Measurements from ENCODE around the gene UBE2J2.
"Not testable (repeated sequence)": the region's sequence is repeated elsewhere in the genome, so short reads cannot be mapped to it uniquely, and the experiment has no call there.

Gene UBE2J2

GRCh38 chr1:1273512-1274298 lies at the start of gene UBE2J2:
Gene UBE2J2, minus strand, starts transcription at chr1:1273854. Its CDS starts 5,862 bp downstream, at chr1:1267992.
- DNase-seq: peak; percentile 96

- no peak for DNase-seq
These were observed 49.3 kb upstream of the UBE2J2 start for GRCh38 chr1:1322952-1323351.

DNA sequence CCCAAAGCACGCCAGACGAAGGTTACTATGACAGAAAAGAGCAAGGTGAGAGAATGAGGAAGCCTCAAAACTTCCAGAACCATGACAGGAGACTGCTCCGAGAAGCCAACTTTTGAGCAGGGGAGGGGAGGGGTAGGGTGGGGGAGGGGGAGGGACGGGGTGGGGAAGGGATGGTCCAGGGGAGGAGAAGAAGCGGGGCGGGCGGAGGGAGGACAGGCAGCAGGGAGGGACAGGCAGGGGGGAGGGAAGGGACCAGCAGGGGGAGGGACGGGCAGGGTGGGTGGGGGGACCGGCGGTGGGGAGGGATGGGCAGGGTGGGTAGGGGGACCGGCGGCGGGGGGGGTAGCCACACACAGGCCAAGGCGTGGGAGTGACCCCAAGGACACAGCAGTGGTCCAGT lies 48.8 kb upstream of the UBE2J2 start:
- DNase-seq: no peak

DNA sequence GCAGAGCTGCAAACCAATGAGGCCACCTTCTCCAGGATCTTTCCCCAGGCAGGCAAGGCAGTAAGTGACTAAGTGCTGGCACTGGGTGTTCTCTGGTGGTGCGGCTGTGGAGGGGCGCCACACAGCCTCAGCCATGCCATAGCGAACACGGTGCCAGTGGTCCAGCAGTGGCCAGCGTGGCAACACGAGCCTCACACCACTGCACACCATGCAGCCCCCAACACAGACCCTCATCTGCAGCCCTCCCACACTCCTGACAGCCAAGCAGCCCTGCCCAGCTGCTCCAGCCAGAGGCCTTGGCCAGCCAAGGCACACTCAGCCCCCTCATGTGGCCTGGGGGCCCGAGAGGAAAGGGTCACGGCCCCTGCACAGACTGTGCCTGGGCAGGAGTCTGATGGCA lies 47.8 kb upstream of the UBE2J2 start:
- no peak for DNase-seq

DNA sequence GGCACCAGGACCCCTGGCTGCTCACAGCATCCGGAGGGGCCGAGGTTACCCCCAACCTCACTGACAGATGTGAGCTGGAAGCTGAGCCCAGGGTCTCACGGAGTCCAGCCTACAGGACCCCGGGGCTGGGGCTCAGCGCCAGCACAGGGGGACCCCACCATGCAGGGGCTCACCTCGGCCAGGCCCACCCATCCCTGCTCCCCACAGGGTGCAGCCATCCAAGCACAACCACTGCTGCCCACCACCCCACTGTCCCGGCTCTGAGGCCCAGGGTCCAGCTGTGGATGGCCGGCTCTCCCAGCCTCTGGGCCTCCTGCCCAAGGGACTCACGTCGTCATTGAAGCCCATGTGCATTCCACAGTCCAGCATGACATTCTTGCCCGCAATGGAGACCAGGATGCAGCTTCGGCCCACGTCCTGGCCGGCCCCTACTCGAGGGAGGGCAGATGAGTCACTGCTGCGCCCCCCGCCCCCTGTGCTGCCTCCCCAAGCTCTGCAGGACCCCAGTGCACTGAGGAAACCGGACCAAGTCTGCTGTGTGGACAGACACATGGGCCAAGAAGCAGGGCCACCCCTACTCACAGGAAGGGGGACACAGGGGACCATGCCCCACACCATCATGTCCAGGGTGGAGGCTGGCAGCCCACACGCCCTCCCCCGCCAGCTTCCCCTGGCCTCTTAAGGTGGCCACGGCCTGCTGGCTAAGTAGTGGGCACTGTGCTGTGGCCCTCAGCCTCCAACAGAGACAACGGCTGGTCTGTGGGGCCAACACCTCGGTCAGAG lies 47.2 kb upstream of the UBE2J2 start:
- DNase-seq: no peak

GRCh38 chr1:1319646-1319941 lies 45.9 kb upstream of the UBE2J2 start:
- DNase-seq: no peak

DNA sequence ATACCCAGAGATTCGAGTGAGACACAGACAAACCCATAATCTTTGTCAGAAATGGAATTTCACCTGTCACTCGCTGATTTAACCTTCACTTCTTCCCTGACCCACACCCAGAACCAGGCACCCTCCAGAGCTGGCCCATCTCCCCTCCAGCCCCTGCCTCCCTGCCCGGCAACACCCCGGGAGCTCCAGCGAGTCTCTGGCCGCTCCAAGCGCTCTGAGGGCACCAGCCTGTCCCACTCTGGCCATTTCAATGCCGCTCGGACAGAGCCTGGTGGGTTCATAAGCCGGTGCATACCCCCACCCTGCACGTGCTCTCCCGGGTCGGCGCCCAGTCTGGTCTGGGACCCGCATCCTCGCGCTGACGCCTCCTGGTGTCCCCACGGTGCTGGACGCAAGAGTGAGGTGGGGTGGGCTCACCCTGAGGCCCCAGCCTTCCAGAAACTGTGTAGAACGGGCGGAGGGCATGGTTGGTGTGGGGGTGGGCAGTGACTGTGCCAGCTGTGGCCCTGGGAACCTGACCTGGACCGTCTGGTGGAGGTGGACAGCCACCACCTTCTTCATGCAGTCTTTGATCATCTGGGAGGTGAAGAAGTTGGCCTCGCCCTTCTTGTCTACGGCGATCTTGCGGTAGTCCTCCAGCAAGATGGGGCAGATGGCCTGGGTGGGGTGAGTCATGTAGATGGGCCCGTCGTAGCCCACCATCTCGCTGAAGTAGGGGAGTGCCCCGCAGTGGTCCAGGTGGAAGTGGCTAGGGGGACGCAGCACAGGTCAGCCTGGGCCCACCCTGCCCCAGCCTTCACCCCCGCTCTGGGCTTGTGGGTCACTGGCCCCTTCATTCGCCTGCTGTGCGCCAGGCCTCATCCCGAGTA lies 45.4 kb upstream of the UBE2J2 start:
- no peak for DNase-seq

DNA sequence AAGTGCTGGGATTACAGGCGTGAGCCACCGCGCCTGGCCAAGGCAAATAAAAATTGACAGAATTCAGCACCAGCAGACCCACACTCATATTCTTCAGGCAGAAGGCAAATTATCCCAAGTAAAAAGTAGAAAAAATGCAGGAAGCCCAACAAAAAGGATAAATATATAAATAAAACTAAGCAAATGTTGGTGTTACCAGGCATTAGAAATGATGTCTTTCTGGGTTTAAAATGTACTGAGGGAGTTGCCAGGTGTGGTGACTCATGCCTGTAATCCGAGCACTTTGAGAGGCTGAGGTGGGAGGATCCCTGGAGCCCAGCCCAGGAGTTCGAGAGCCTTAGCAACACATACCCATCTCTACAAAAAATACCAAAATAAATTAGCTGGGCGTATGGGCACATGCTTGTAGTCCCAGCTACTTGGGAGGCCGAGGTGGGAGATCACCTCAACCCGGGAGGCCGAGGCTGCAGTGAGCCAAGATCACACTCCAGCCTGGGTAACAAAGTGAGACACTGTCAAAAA lies 44.5 kb upstream of the UBE2J2 start:
- DNase-seq: peak; percentile 42

DNA sequence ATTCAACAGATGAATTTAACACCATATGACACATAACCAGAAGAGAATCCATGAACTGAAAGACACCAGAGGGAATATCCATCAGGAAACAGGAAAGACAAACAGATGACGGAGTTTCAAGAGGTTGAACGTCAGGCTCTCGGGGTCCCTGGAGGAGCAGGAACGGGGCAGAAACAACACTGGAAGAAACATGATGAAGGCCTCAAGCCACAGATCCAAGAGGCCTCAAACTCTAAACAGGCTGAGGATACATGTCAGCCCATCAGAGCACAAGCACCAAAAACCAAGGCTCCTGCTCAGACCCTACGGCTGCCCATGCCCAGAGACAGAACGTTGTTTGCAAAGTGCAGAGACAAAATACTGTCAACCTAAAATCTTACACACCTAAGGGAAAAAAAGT lies 43.8 kb upstream of the UBE2J2 start:
- DNase-seq: no peak

GRCh38 chr1:1316199-1316598 lies 42.5 kb upstream of the UBE2J2 start:
- DNase-seq: not testable (repeated sequence)

DNA sequence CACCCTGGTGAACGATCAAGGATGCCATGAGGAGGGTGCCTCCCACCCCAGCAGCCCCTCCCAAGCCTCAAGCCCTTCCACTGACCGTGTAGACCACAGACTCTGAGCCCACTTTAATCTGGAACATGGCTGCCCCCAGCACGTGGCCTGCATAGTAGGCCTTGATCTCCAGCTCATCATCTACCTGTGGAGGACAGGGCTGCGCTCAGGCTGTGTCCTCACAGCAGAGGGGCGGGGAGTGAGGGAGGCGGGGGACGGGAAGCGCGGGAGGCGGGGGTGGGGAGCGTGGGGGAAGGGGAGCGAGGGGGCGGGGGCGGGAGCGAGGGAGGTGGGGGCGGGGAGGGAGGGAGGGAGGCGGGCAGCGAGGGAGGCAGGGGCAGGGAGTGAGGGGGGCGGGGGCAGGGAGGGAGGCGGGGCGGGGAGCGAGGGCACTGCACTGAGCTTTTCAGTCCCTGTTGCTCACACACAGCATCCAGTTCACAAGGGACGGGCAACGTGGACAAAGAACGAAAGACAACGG lies 41.8 kb upstream of the UBE2J2 start:
- no peak for DNase-seq

DNA sequence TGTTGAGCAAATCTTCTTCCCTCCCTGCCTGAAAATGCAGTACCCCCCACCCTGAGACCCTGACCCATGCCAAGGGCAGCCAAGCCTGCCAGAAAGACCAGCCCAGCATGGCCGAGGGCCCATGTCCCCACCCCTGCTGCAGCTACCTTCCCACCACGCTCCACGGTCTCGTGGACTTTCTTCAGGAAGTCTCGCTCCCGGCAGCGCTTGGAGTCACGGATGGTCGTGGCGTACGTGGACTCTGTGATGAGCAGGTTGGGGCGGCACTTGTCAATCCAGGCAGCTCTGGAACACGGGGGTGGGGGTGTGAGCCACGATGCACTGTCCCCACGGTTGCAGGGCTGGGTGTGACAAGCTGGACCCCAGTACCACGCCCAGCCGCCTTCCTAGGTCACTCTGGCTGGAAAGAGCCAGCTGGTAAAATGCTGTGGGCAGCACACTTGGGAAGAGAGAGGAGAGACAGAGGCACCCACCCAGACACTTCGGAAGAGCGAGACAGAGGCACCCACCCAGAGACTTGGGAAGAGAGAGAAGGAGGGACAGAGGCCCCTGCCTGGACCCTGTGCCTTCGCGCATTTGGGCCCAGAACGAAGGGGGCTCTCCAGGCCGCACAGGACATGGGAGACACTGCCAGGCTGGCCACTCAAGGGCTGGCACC lies 41.2 kb upstream of the UBE2J2 start:
- DNase-seq: no peak

GRCh38 chr1:1314237-1314586 lies 40.6 kb upstream of the UBE2J2 start:
- DNase-seq: no peak

- DNase-seq: no peak
These were observed 40.0 kb upstream of the UBE2J2 start for GRCh38 chr1:1313500-1314236.

DNA sequence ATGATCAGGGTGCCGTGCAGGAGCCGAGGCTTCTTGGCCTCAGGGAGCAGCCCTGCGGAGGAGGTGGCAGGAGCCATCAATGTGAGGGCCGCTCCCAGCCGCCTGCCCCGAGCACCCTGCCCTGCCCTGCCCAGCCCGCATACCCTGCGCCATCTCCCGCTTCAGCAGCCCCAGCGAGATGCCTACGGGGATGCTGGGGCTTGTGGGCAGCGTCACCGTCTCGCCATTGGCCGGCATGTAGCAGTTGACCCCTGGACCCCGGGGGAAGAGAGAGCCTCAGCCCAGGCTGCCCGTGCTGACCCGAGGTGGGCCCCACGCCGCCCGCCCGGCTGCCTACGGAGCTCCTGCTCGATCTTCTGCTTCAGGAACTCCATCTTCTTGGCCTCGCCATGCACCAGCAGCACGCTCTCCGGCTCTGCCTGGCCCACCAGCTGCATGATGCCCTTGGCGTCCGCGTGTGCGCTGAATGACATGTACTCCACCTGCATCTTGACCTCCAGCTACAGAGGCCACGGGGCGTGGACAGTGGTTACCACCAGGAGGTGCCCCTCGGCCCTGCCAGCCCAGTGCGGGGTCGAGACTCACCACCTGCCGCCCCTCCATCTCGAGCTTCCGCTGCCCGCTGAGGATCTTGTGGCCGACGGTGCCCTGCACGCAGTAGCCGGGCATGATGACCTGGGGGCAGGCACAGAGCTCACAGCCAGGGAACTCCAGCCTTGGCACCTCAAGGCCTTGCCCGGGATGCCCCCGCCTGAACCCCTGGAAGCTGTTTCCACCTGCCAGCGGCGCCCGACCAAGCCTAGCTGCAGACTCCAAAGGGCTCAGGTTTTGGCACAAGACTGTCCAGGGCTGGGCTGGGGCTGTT lies 39.0 kb upstream of the UBE2J2 start:
- no peak for DNase-seq

GRCh38 chr1:1311107-1312104 lies 37.8 kb upstream of the UBE2J2 start:
- no peak for DNase-seq

DNA sequence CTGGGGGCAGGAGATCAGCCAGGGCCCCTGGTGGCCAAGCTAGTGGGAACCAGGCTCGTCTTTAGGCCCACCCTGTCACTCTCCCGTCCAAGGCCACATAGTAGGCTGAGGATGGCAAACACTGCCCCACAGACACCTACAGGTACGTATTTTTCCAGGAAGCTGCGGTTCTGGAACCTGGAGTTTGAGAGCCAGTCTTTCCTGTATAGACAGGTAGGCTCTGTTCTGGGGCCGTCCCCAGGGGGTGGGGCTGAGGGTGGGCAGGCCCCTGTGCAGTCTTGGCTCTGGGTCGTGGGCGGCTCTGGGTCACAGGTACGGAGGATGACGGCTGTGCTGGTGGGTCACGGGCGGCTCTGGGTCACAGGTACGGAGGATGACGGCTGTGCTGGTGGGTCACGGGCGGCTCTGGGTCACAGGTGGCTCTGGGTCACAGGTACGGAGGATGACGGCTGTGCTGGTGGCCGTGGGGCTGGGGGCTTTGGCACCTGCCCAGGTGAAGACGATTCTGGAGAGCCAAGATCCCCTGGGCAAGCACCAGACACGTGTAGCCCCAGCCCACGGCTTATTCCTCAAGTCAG lies 36.9 kb upstream of the UBE2J2 start:
- no peak for DNase-seq

DNA sequence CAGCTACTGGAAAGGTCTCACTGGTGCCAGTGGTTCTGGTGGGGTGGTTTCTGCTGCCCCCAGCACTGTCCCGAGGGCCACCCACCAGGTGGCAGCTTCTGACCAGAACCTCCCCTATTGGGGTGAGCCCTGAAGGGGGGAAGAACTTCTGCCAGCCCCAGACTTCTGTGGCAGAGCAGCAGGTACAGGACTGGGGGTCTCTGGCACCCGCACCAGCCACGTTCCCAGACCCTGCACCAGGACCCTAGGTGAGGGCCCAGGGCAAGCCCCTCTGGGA lies 36.4 kb upstream of the UBE2J2 start:
- no peak for DNase-seq

All from hematopoietic multipotent progenitor cell treated with erythropoietin and hydrocortisone succinate and interleukin-3 and kit ligand, for 6 days (in vitro differentiated cells).